ENCODE data around the gene CDCA7L. TPM values are rescaled to one million over a fixed set of nuclear protein-coding genes. Genes with fewer than 3 reads are reported as not detected.

CDCA7L gene
- total RNA-seq, 4 donors from 2014 or later, result 29.2 to 129 (median 74.9) TPM

DNA sequence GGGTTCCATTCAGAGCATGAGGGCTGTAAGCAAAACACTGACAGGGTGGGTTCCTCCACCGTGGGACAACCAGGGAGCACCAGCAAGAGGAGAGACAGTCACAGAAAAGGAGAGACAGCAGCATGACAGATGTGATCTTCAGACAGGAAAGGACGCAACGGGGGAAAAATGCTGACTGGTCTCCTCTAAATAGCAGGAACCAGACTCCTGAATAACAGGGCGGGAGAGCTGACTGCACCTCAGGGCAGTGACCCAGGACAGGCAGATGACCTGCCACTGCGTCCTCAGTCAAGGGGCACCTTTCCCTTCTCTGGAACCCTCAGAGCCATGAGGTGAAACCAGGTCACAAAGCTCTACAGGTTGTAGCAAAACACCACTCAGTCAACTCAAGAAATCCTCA, 37.0 kb downstream of the CDCA7L start:
- TF ChIP-seq, protein P1, sequence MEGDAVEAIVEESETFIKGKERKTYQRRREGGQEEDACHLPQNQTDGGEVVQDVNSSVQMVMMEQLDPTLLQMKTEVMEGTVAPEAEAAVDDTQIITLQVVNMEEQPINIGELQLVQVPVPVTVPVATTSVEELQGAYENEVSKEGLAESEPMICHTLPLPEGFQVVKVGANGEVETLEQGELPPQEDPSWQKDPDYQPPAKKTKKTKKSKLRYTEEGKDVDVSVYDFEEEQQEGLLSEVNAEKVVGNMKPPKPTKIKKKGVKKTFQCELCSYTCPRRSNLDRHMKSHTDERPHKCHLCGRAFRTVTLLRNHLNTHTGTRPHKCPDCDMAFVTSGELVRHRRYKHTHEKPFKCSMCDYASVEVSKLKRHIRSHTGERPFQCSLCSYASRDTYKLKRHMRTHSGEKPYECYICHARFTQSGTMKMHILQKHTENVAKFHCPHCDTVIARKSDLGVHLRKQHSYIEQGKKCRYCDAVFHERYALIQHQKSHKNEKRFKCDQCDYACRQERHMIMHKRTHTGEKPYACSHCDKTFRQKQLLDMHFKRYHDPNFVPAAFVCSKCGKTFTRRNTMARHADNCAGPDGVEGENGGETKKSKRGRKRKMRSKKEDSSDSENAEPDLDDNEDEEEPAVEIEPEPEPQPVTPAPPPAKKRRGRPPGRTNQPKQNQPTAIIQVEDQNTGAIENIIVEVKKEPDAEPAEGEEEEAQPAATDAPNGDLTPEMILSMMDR (IDR thresholded peaks at IDR 0.05), result no peak
- no peak for TF ChIP-seq POLR2A (IDR thresholded peaks at IDR 0.05)
- WGBS, 2 donors, result 87 to 89% methylated on average over 5 of the region's 5 CpGs
- intact Hi-C loops (cut with DNase I; ENCODE audit: low total_unique reads), result no loop called here
- no peak overlapping the region for H3K4me3 ChIP-seq (ENCODE audit: low read depth, poor library complexity, severe bottlenecking)
- DNase-seq (ENCODE audit: low spot score in 2 of 2), result no peak

DNA sequence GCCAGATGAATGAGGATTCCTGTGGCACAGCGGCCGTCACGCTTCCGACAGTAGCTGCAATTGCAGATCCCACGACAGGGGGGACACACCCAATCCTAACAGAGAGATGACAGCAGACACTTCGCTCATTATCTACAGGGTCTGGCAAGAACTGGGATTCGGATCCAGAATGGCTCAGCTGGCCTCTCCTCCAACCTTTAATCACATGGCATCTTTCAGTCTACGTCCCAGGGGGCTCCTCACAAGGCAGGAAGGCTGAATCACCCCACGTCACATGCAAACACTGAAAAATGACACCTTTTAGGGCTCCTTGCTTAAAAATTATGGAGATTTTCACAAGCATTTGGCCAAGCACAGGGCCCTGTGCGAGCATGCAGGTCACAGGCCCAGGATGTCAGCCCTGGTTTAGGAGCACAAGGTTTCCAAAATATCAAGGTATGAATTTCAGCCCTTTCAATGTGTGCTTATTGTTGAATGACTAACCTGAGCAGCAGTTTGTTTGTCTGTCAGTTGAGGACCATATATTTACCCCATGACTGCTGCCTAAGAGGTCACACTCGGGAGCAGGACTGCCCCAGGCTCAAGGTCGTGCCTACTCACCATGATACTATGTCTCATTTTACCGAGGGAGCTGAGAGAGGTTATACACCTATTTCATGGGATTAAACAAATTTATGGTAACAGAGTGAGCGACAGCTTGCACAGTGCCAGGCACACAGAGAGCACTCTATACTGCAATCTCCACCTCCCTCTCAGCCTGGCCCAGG, 42.5 kb downstream of the CDCA7L start:
- intact Hi-C loops (cut with DNase I; ENCODE audit: low total_unique reads), result no loop called here
- TF ChIP-seq, protein P1 (IDR thresholded peaks at IDR 0.05), result no peak
- no peak for TF ChIP-seq POLR2A (IDR thresholded peaks at IDR 0.05)

DNA sequence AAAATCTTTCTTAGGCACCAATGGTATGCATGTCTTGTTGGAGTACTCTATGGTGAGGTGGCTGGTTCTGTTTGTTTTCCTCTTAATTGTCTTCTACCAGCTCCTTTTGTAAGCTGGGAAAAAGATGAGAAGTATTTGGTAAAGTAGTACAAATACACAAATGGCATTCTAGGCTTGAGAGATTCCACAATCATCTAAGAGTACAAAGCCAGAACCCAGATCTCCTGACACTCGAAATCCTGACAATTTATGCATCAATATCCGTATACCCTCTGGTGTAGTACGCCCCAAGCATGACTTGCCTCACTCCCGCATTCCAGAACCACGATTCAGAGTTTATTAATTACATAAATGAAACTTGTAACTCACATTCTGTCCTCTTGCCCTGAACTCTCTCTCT, 43.5 kb downstream of the CDCA7L start:
- H3K4me3 ChIP-seq (ENCODE audit: low read depth, poor library complexity, severe bottlenecking), result no peak overlapping the region
- TF ChIP-seq, protein P1 (IDR thresholded peaks at IDR 0.05), result no peak
- no peak for TF ChIP-seq POLR2A (IDR thresholded peaks at IDR 0.05)
- WGBS, 2 donors, result 55 to 66% methylated on average over 5 of the region's 5 CpGs
- DNase-seq (ENCODE audit: low spot score in 2 of 2), result no peak
- intact Hi-C loops (cut with DNase I; ENCODE audit: low total_unique reads), result no loop called here

More for the DNA sequence above, 42.5 kb downstream of the CDCA7L start:
- no peak overlapping the region for H3K4me3 ChIP-seq (ENCODE audit: low read depth, poor library complexity, severe bottlenecking)
- 91% methylated on average over 14 of the region's 14 CpGs for WGBS, 2 donors
- DNase-seq (ENCODE audit: low spot score in 2 of 2), result no peak

DNA sequence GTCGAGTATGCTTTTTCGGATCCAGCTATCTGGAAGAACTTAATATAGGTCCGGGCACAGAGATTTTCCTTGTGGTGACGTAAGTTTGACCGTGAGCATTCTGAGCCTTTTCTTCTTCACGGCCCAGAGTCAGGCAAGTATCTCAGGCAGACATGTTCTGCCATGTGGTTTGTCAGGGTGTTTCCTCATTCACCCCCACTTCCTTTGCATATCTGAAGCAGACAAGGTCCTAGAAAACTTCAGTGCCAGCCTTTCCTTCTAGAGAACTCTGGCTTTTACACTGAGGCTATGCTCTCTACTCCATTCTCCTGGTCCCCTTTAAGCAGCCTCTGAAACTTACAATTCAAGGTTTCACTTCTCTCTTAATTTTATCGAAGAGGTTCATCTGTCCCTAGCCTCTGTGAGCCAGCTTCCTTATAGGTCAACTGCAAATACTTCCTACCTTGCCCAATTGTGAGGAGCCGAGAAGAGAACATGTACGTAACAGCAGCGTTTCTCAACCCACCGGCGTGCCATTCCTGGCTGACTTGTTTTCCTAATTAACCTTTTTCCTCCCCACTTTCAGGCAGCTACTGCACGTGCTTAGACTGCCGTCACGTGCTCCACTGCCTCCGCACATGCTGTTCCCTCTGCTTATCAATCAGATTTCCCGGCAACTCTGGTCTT, 47.3 kb downstream of the CDCA7L start:
- 74 to 80% methylated on average over 17 of the region's 17 CpGs for WGBS, 2 donors
- TF ChIP-seq, protein P1 (IDR thresholded peaks at IDR 0.05), result no peak
- TF ChIP-seq POLR2A (IDR thresholded peaks at IDR 0.05), result no peak
- intact Hi-C loops (cut with DNase I; ENCODE audit: low total_unique reads), result no loop called here
- DNase-seq (ENCODE audit: low spot score in 2 of 2), result no peak
- no peak overlapping the region for H3K4me3 ChIP-seq (ENCODE audit: low read depth, poor library complexity, severe bottlenecking)

DNA sequence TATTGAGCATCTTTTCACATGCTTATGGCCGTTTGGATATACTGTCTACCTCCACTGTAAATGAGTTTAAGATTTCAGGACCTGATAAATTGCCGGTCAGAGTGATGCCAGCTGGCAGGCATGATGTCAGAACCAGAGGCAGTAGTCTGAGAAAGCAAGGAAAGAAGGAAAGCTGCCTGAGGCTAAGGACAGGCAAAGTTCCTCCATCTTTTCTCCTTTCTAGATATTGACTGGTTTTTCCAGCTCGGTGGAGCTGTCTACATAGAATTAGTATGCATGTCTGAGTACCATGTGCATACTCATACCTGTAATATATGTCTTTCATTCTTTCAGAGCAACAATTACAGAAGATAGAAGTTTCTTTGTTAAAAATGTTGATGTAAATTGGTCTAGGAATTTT, 52.3 kb downstream of the CDCA7L start:
- TF ChIP-seq POLR2A (IDR thresholded peaks at IDR 0.05), result no peak
- TF ChIP-seq, protein P1 (IDR thresholded peaks at IDR 0.05), result no peak
- WGBS, 2 donors, result 62 to 67% methylated on average over 3 of the region's 3 CpGs
- no peak for DNase-seq (ENCODE audit: low spot score in 2 of 2)
- H3K4me3 ChIP-seq (ENCODE audit: low read depth, poor library complexity, severe bottlenecking), result no peak overlapping the region
- intact Hi-C loops (cut with DNase I; ENCODE audit: low total_unique reads), result no loop called here

All from lower leg skin (tissue), 4 donors.